ENCODE data around the gene ASB8. TPM values are rescaled to one million over a fixed set of nuclear protein-coding genes. Genes with fewer than 3 reads are reported as not detected.

Gene ASB8
- polyA plus RNA-seq, 2 donors, result 9.9 to 16.4 TPM

Other genes with a start within 250 kb of the ASB8 start
- 10 to 100 TPM; 22.0 to 51.1 TPM for gene TMEM106C, start 193.9 kb downstream of the ASB8 start, polyA plus RNA-seq
- under 1 TPM in 1 of 2 donors, not detected in 1; 0.01 TPM for gene COL2A1, start 153.0 kb downstream of the ASB8 start, polyA plus RNA-seq
- 1 to 10 TPM; 2.7 to 3.9 TPM for gene SENP1, start 51.4 kb downstream of the ASB8 start, polyA plus RNA-seq
- 10 to 100 TPM; 15.4 to 21.6 TPM for gene PFKM, start 38.2 kb downstream of the ASB8 start, polyA plus RNA-seq
- gene CCDC184, start 26.1 kb upstream of the ASB8 start, polyA plus RNA-seq, result under 1 TPM; 0.28 to 0.80 TPM
- gene OR10AD1, start 45.8 kb upstream of the ASB8 start, polyA plus RNA-seq, result not detected
- 1 to 10 TPM; 3.0 to 3.4 TPM for gene ZNF641, start 193.4 kb upstream of the ASB8 start, polyA plus RNA-seq